Stimulated activated naive CD8-positive, alpha-beta T cell treated with anti-CD3 and anti-CD28 coated beads, Interleukin-15, Interleukin-2, amounts not matched to agents 100 ng/mL and 50 ng/mL, for 24 hours (primary cell): ENCODE results near the gene ZNF277.
"Not testable (repeated sequence)": the region's sequence is repeated elsewhere in the genome, so short reads cannot be mapped to it uniquely, and the experiment has no call there.

Experiments
- H3K27ac Mint-ChIP-seq: one replicate; pipeline ENCODE4 v1.8.0; 2021; ENCODE audit warnings: mild to moderate bottlenecking, mixed read lengths
- H3K27me3 Mint-ChIP-seq: one replicate; pipeline ENCODE4 v1.8.0; 2021; ENCODE audit warnings: mixed read lengths
- H3K36me3 Mint-ChIP-seq: one replicate; pipeline ENCODE4 v1.8.0; 2021; ENCODE audit warnings: low read depth, mixed read lengths
- H3K4me1 Mint-ChIP-seq: one replicate; pipeline ENCODE4 v1.8.0; 2021; ENCODE audit warnings: low read depth, mixed read lengths
- H3K4me3 Mint-ChIP-seq: one replicate; pipeline ENCODE4 v1.8.0; 2021; ENCODE audit warnings: mild to moderate bottlenecking, mixed read lengths
- H3K9me3 Mint-ChIP-seq: one replicate; pipeline ENCODE4 v1.8.0; 2021; ENCODE audit warnings: mixed read lengths

ZNF277 gene

GRCh38 chr7:112300831-112301407 lies 94.4 kb downstream of the ZNF277 start:
- no peaks in the 10 kb centered on the region for H3K9me3 Mint-ChIP-seq
- H3K4me1 Mint-ChIP-seq = peaks cover 5% of the 10 kb centered on the region
- peaks cover 35% of the 10 kb centered on the region for H3K36me3 Mint-ChIP-seq
- no peak overlapping the region for H3K27ac Mint-ChIP-seq
- no peak overlapping the region for H3K4me3 Mint-ChIP-seq
- H3K27me3 Mint-ChIP-seq = no peaks in the 10 kb centered on the region

- Mint-ChIP-seq H3K36me3 (peaks cover 30% of the 10 kb centered on the region), H3K4me3 (no peak overlapping the region), H3K27ac (no peak overlapping the region), H3K4me1 (peaks cover 5% of the 10 kb centered on the region), H3K27me3 (no peaks in the 10 kb centered on the region), H3K9me3 (no peaks in the 10 kb centered on the region)
Measured at GRCh38 chr7:112302566-112302965, 96.1 kb downstream of the ZNF277 start.

DNA sequence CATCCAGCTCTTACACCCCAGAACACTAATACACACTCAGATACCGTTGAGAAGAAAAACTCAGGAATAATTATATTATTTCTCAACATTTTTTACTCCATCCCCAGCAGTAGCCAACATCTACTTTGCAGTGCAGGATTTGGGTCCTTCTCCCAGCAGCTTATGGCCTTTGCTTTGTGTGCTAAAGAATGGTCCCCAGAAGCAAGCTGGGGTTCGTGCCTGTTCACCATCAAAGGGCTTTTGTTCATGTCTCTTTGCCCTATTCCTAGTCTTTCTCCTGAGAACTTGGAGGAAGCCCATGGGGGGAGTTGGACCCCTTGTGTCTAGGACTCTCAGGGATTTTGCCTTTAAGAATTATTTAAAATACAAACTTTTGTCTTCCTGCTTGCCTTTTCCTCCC lies 100.4 kb downstream of the ZNF277 start:
- no peaks in the 10 kb centered on the region for H3K27me3 Mint-ChIP-seq
- peaks cover 5% of the 10 kb centered on the region for H3K4me1 Mint-ChIP-seq
- peaks cover 11% of the 10 kb centered on the region for H3K9me3 Mint-ChIP-seq
- H3K27ac Mint-ChIP-seq = no peak overlapping the region
- no peak overlapping the region for H3K4me3 Mint-ChIP-seq
- H3K36me3 Mint-ChIP-seq = peaks cover 46% of the 10 kb centered on the region

GRCh38 chr7:112307506-112307905 lies 101.0 kb downstream of the ZNF277 start:
- Mint-ChIP-seq H3K4me1 (peaks cover 3% of the 10 kb centered on the region), H3K27ac (no peak overlapping the region), H3K9me3 (peaks cover 11% of the 10 kb centered on the region), H3K27me3 (no peaks in the 10 kb centered on the region), H3K36me3 (peaks cover 46% of the 10 kb centered on the region), H3K4me3 (no peak overlapping the region)

GRCh38 chr7:112308974-112309373 lies 102.5 kb downstream of the ZNF277 start:
- H3K36me3 Mint-ChIP-seq = peaks cover 49% of the 10 kb centered on the region
- H3K4me3 Mint-ChIP-seq = no peak overlapping the region
- no peaks in the 10 kb centered on the region for H3K27me3 Mint-ChIP-seq
- H3K9me3 Mint-ChIP-seq = peaks cover 11% of the 10 kb centered on the region
- H3K4me1 Mint-ChIP-seq = no peaks in the 10 kb centered on the region
- no peak overlapping the region for H3K27ac Mint-ChIP-seq

- not testable (repeated sequence) for H3K27me3 Mint-ChIP-seq, H3K4me1 Mint-ChIP-seq, H3K4me3 Mint-ChIP-seq, H3K27ac Mint-ChIP-seq
- Mint-ChIP-seq H3K36me3 (peaks cover 63% of the 10 kb centered on the region), H3K9me3 (peaks cover 18% of the 10 kb centered on the region)
Measured at GRCh38 chr7:112316803-112317202, 110.3 kb downstream of the ZNF277 start.

- Mint-ChIP-seq H3K27me3 (no peaks in the 10 kb centered on the region), H3K4me3 (no peak overlapping the region), H3K27ac (no peak overlapping the region), H3K36me3 (peaks cover 72% of the 10 kb centered on the region), H3K4me1 (no peaks in the 10 kb centered on the region), H3K9me3 (peaks cover 11% of the 10 kb centered on the region)
Measured at GRCh38 chr7:112322070-112322469, 115.6 kb downstream of the ZNF277 start.

DNA sequence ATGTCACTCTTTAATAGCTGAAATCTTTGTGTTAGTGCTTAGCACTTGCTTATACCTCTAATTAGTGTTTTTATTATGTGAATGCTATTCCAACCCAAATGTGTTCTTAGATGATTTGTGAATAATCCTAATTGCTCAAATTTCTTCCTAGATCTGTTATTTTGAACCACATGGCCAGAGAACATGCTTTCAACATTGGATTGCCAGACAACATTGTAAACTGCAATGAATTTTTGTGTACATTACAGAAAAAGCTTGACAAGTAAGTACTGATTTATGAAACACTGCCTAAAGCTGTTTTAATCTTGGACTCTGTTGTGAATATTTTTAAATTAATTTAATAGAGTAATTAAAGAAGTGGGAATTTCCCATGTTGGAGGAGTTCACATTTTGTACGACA lies 121.1 kb downstream of the ZNF277 start:
- Mint-ChIP-seq H3K27me3 (no peaks in the 10 kb centered on the region), H3K9me3 (no peaks in the 10 kb centered on the region), H3K27ac (no peak overlapping the region), H3K4me3 (no peak overlapping the region), H3K36me3 (peaks cover 56% of the 10 kb centered on the region), H3K4me1 (no peaks in the 10 kb centered on the region)

GRCh38 chr7:112331492-112331891 lies 125.0 kb downstream of the ZNF277 start:
- H3K27me3 Mint-ChIP-seq = no peaks in the 10 kb centered on the region
- no peak overlapping the region for H3K4me3 Mint-ChIP-seq
- peaks cover 57% of the 10 kb centered on the region for H3K36me3 Mint-ChIP-seq
- no peaks in the 10 kb centered on the region for H3K4me1 Mint-ChIP-seq
- no peak overlapping the region for H3K27ac Mint-ChIP-seq
- H3K9me3 Mint-ChIP-seq = no peaks in the 10 kb centered on the region

DNA sequence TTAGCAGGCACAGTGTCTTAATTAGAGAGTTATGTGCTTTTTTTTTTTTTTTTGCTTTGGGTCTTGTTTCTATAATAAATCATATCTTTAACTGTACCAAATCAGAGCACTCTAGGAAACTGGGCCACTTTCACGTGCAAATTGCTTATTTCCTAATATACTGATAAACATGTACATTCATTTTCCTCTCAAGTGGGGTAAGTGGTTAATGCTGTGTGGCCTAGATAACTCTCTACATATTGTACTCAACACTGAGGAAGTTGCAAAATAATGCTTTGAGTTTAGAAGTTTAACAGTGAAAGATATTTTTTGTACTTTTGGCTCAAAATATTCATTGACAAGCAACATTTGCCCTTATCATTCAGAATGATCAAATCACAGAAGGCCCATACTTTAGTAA lies 127.9 kb downstream of the ZNF277 start:
- Mint-ChIP-seq H3K27ac (no peak overlapping the region), H3K9me3 (no peaks in the 10 kb centered on the region), H3K4me3 (no peak overlapping the region), H3K4me1 (no peaks in the 10 kb centered on the region), H3K36me3 (peaks cover 65% of the 10 kb centered on the region), H3K27me3 (no peaks in the 10 kb centered on the region)

- Mint-ChIP-seq H3K4me1 (no peaks in the 10 kb centered on the region), H3K27ac (no peak overlapping the region), H3K4me3 (no peak overlapping the region), H3K36me3 (peaks cover 58% of the 10 kb centered on the region), H3K27me3 (no peaks in the 10 kb centered on the region), H3K9me3 (no peaks in the 10 kb centered on the region)
Measured at GRCh38 chr7:112336261-112336660, 129.8 kb downstream of the ZNF277 start.

DNA sequence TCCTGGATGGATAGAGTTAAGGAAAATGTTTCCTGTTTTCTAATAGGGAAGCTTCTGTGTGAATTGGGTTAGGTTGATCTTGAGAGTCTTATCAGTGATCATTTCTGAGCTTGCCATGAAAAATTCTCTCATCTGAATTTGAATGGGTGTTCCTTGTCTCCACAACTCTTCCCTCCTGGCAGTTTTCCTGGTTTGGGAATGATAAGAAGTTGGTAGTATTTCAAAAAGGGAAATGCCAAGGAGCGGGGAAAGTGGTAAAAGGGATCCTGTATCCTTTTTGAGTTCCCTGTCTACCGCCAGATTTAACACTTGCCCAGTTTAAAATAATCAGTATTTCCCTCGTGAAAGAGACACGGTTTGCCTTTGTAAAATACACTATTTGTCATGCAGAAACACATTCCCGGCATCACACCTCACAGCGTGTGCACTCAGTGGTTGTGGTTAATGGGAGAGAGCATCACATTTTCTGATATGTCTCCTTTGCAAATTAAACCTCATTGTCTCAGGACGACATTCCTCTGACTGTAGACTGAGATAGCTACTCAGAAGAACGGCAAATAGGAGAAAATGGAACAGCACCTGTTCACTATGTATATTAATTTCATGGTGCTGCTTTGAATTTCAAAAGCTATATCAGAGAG lies 130.6 kb downstream of the ZNF277 start:
- no peak overlapping the region for H3K4me3 Mint-ChIP-seq
- H3K9me3 Mint-ChIP-seq = no peaks in the 10 kb centered on the region
- H3K4me1 Mint-ChIP-seq = no peaks in the 10 kb centered on the region
- H3K36me3 Mint-ChIP-seq = peaks cover 65% of the 10 kb centered on the region
- H3K27me3 Mint-ChIP-seq = no peaks in the 10 kb centered on the region
- H3K27ac Mint-ChIP-seq = no peak overlapping the region

DNA sequence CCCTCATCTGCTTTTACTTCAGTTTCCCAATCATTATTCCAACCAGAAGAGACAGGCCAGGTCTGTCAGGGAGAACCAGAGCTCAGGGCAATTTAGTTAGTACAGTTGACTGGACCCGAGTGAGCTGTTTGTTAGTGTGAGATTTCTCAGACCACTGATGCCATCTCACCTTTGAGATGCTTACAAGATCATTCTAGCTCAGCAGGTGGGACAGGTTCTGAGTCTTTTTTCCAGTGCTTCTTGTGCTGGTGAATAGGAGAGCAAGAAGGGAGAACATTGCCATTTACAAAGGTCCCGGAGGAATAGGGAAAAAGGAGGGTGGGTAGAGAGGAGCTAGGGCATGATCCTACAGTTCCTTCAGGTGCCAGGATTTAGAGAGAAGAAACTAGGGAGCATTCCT lies 131.4 kb downstream of the ZNF277 start:
- Mint-ChIP-seq H3K4me1 (no peaks in the 10 kb centered on the region), H3K36me3 (peaks cover 69% of the 10 kb centered on the region), H3K4me3 (no peak overlapping the region), H3K9me3 (no peaks in the 10 kb centered on the region), H3K27ac (no peak overlapping the region), H3K27me3 (no peaks in the 10 kb centered on the region)

- peaks cover 6% of the 10 kb centered on the region for H3K9me3 Mint-ChIP-seq
- no peaks in the 10 kb centered on the region for H3K27me3 Mint-ChIP-seq
- H3K36me3 Mint-ChIP-seq = peaks cover 70% of the 10 kb centered on the region
- H3K4me3 Mint-ChIP-seq = no peak overlapping the region
- no peak overlapping the region for H3K27ac Mint-ChIP-seq
- no peaks in the 10 kb centered on the region for H3K4me1 Mint-ChIP-seq
Measured at GRCh38 chr7:112338786-112339185, 132.3 kb downstream of the ZNF277 start.

GRCh38 chr7:112341464-112341863 lies 135.0 kb downstream of the ZNF277 start:
- Mint-ChIP-seq H3K4me3 (no peak overlapping the region), H3K4me1 (no peaks in the 10 kb centered on the region), H3K9me3 (peaks cover 15% of the 10 kb centered on the region), H3K36me3 (peaks cover 69% of the 10 kb centered on the region), H3K27ac (no peak overlapping the region), H3K27me3 (no peaks in the 10 kb centered on the region)
